ENCODE data around the gene ANKRD53.

- TF ChIP-seq CTCF (IDR thresholded peaks at IDR 0.05) (no peak), POLR2A (IDR thresholded peaks at IDR 0.05) (no peak)
Observed at GRCh38 chr2:70981421-70981820, 3.0 kb downstream of the ANKRD53 start.
